IPS-15b (cell line): ENCODE results near the gene RNU1-2.
"Not testable (repeated sequence)": the region's sequence is repeated elsewhere in the genome, so short reads cannot be mapped to it uniquely, and the experiment has no call there.

Experiments
- H3K27me3 ChIP-seq: one replicate; pipeline ENCODE4 v1.6.1; 2013; ENCODE audit warnings: low read length; ENCODE audit not compliant: control insufficient read depth, insufficient read depth
- H3K36me3 ChIP-seq: one replicate; pipeline ENCODE4 v1.6.1; 2013; ENCODE audit warnings: low read length; ENCODE audit not compliant: control insufficient read depth, insufficient read depth
- H3K4me1 ChIP-seq: one replicate; pipeline ENCODE4 v1.6.1; 2013; ENCODE audit warnings: mild to moderate bottlenecking, low read length; ENCODE audit not compliant: control insufficient read depth, insufficient read depth
- H3K4me3 ChIP-seq: one replicate; pipeline ENCODE4 v1.5.1; 2013; ENCODE audit warnings: low read depth, low read length
- H3K9ac ChIP-seq: one replicate; pipeline ENCODE4 v1.6.1; 2013; ENCODE audit warnings: low read depth, mild to moderate bottlenecking, low read length
- H3K9me3 ChIP-seq: one replicate; pipeline ENCODE4 v1.6.1; 2013; ENCODE audit warnings: mild to moderate bottlenecking, low read length; ENCODE audit not compliant: control insufficient read depth, insufficient read depth

RNU1-2 gene

GRCh38 chr1:16872152-16873075 lies 23.4 kb upstream of the RNU1-2 start:
- Histone ChIP-seq H3K4me3 (peak overlapping the region; percentile 67), H3K27me3 (peaks cover 17% of the 10 kb centered on the region)
- not testable (repeated sequence) for H3K36me3 ChIP-seq, H3K9me3 ChIP-seq, H3K9ac ChIP-seq, H3K4me1 ChIP-seq

- Histone ChIP-seq H3K27me3 (peaks cover 17% of the 10 kb centered on the region), H3K4me3 (peak overlapping the region; percentile 67)
- H3K4me1 ChIP-seq, H3K36me3 ChIP-seq, H3K9ac ChIP-seq, H3K9me3 ChIP-seq: not testable (repeated sequence)
Measured at GRCh38 chr1:16873076-16873879, 22.5 kb upstream of the RNU1-2 start.

GRCh38 chr1:16874968-16875765 lies 20.6 kb upstream of the RNU1-2 start:
- not testable (repeated sequence) for H3K36me3 ChIP-seq, H3K9ac ChIP-seq, H3K4me1 ChIP-seq, H3K9me3 ChIP-seq
- H3K27me3 ChIP-seq, result peaks cover 17% of the 10 kb centered on the region
- H3K4me3 ChIP-seq, result peak overlapping the region; percentile 39

GRCh38 chr1:16881742-16882141 lies 14.0 kb upstream of the RNU1-2 start:
- H3K9ac ChIP-seq, H3K36me3 ChIP-seq, H3K27me3 ChIP-seq, H3K4me1 ChIP-seq, H3K4me3 ChIP-seq, H3K9me3 ChIP-seq: not testable (repeated sequence)

GRCh38 chr1:16882986-16883385 lies 12.8 kb upstream of the RNU1-2 start:
- Histone ChIP-seq H3K4me1 (no peaks in the 10 kb centered on the region), H3K36me3 (no peaks in the 10 kb centered on the region), H3K9ac (no peak overlapping the region)

GRCh38 chr1:16884487-16884886 lies 11.3 kb upstream of the RNU1-2 start:
- H3K4me3 ChIP-seq, H3K4me1 ChIP-seq, H3K27me3 ChIP-seq, H3K9me3 ChIP-seq, H3K36me3 ChIP-seq, H3K9ac ChIP-seq: not testable (repeated sequence)

More at GRCh38 chr1:16882986-16883385, 12.8 kb upstream of the RNU1-2 start:
- Histone ChIP-seq H3K27me3 (no peaks in the 10 kb centered on the region), H3K9me3 (no peaks in the 10 kb centered on the region), H3K4me3 (no peak overlapping the region)

GRCh38 chr1:16886860-16887605 lies 8.7 kb upstream of the RNU1-2 start:
- Histone ChIP-seq H3K4me3 (no peak overlapping the region), H3K27me3 (peaks cover 2% of the 10 kb centered on the region), H3K36me3 (no peaks in the 10 kb centered on the region), H3K4me1 (no peaks in the 10 kb centered on the region), H3K9ac (no peak overlapping the region), H3K9me3 (no peaks in the 10 kb centered on the region)

GRCh38 chr1:16888860-16889816 lies 6.6 kb upstream of the RNU1-2 start:
- Histone ChIP-seq H3K36me3 (no peaks in the 10 kb centered on the region), H3K4me3 (peak overlapping the region; percentile 74), H3K9me3 (no peaks in the 10 kb centered on the region), H3K27me3 (peaks cover 2% of the 10 kb centered on the region), H3K4me1 (no peaks in the 10 kb centered on the region), H3K9ac (peak overlapping the region; percentile 85)

GRCh38 chr1:16890539-16891021 lies 5.2 kb upstream of the RNU1-2 start:
- H3K9me3 ChIP-seq, H3K4me3 ChIP-seq, H3K4me1 ChIP-seq, H3K27me3 ChIP-seq, H3K9ac ChIP-seq, H3K36me3 ChIP-seq: not testable (repeated sequence)

- not testable (repeated sequence) for H3K27me3 ChIP-seq, H3K9ac ChIP-seq, H3K9me3 ChIP-seq, H3K36me3 ChIP-seq, H3K4me1 ChIP-seq, H3K4me3 ChIP-seq
Measured at GRCh38 chr1:16891057-16891456, 4.7 kb upstream of the RNU1-2 start.
